ENCODE data around the gene PFDN2. TPM values are rescaled to one million over a fixed set of nuclear protein-coding genes. Genes with fewer than 3 reads are reported as not detected.
A peak's percentile ranks its signal among the peaks of the same experiment; 100 is the strongest.

The PFDN2 gene
- total and polyA plus RNA-seq, 2 experiments from 2014 or later = 45.6 to 352 TPM

- Mint-ChIP-seq H3K27ac (no peak overlapping the region; the same call in 1 of the 2 replicates), H3K27me3 (ENCODE audit: insufficient read depth, low read depth, poor library complexity) (peaks cover 3% of the 10 kb centered on the region), H3K9me3 (no peaks in the 10 kb centered on the region), H3K36me3 (ENCODE audit: low read depth) (peaks cover 14% of the 10 kb centered on the region), H3K4me3 (peak overlapping the region; percentile 97), H3K4me1 (peaks cover 7% of the 10 kb centered on the region; the same call in 2 of the 3 replicates)
- Histone ChIP-seq H3K4me2 (peak overlapping the region; percentile 76), H4K20me1 (replicated peaks; ENCODE audit: insufficient read depth) (no peaks in the 10 kb centered on the region), H3K9me2 (ENCODE audit: insufficient read depth) (no peaks in the 10 kb centered on the region), H3K27me3 (ENCODE audit: insufficient read depth) (no peaks in the 10 kb centered on the region), H2AFZ (peak overlapping the region; percentile 96), H3K79me2 (replicated peaks; ENCODE audit: insufficient read depth) (0 out of 2 replicates have a peak, but pooled peaks cover 9% of the 10 kb centered on the region), H3K4me3 (peak overlapping the region; percentile 60), H3F3A (replicated peaks; ENCODE audit: low read depth) (peaks cover 7% of the 10 kb centered on the region; the same call in 1 of the 2 replicates), H3K27ac (ENCODE audit: low read depth) (peak overlapping the region; percentile 97), H3K4me1 (ENCODE audit: insufficient read depth) (peaks cover 5% of the 10 kb centered on the region), H3K36me3 (ENCODE audit: insufficient read depth) (no peaks in the 10 kb centered on the region; the same call in 1 of the 2 replicates)
- DNase-seq (ENCODE audit: low spot score) = peak; percentile 36
- peak; percentile 19 for ATAC-seq
- TF ChIP-seq CTCF (conservative IDR thresholded peaks at IDR 0.05; ENCODE audit: low read depth in 2 of 2) (no peak), ZNF462 (CRISPR knock-in tag; IDR thresholded peaks at IDR 0.05) (no peak), JUNB (IDR thresholded peaks at IDR 0.05; ENCODE audit: unreplicated experiment) (no peak), ZNF114 (CRISPR knock-in tag; IDR thresholded peaks at IDR 0.05) (no peak), POLR2AphosphoS5 (IDR thresholded peaks at IDR 0.05; ENCODE audit: low read depth) (no peak), EZH2phosphoT487 (IDR thresholded peaks at IDR 0.05; ENCODE audit: unreplicated experiment) (no peak), REST (IDR thresholded peaks at IDR 0.05; ENCODE audit: unreplicated experiment) (no peak), ETS1 (IDR thresholded peaks at IDR 0.05) (no peak), NANOG (IDR thresholded peaks at IDR 0.05; ENCODE audit: borderline replicate concordance) (no peak), ZNF331 (CRISPR knock-in tag; IDR thresholded peaks at IDR 0.05; ENCODE audit: low read depth) (no peak), STAT1 (IDR thresholded peaks at IDR 0.05; ENCODE audit: unreplicated experiment) (no peak), EZH2 (IDR thresholded peaks at IDR 0.05; ENCODE audit: low read depth, unreplicated experiment) (no peak), CREB1 (CRISPR knock-in tag; IDR thresholded peaks at IDR 0.05; ENCODE audit: low read depth) (no peak)
Observed at GRCh38 chr1:161153176-161153575, 35.3 kb upstream of the PFDN2 start.
